HepG2 (cell line): ENCODE measurements around the gene PHF2. TPM values are rescaled to one million over a fixed set of nuclear protein-coding genes. Genes with fewer than 3 reads are reported as not detected.

Source experiments
- ELF4 ChIP-seq: sonication (generic); formaldehyde crosslinking; IDR thresholded peaks from 2 replicates; pipeline ENCODE4 v1.5.0; 2020; ENCODE audit warnings: missing genetic modification reagents, mild to moderate bottlenecking, moderate library complexity, borderline replicate concordance
- GATA4 ChIP-seq: sonication (generic); IDR thresholded peaks from 2 replicates; pipeline ENCODE4 v1.6.1; 2016; ENCODE audit warnings: antibody characterized with exemption, low read depth, borderline replicate concordance
- HNRNPL ChIP-seq: fragments of 200-400 bp; formaldehyde crosslinking; IDR thresholded peaks from 2 replicates; pipeline ENCODE4 v1.6.1; 2017; ENCODE audit warnings: mild to moderate bottlenecking, low read depth, low read length
- NONO ChIP-seq, 2 experiments: fragments of 450-650 bp in 1 of 2; sonication (generic) in 1 of 2; formaldehyde crosslinking in 1 of 2; IDR thresholded peaks in 1 of 2; conservative IDR thresholded peaks in 1 of 2; 2 replicates each; pipeline versions ENCODE4 v1.6.1 to v1.8.0; 2017 to 2022; ENCODE audit warnings: mild to moderate bottlenecking in 1 of 2, missing genetic modification reagents in 1 of 2, moderate library complexity in 1 of 2
- POLR2A ChIP-seq, 2 experiments: IDR thresholded peaks; 2 replicates each; pipeline ENCODE4 v1.6.1; 2011; ENCODE audit warnings: low read depth in 2 of 2, low read length in 2 of 2, mild to moderate bottlenecking in 1 of 2, moderate library complexity in 1 of 2; ENCODE audit not compliant: insufficient read depth in 1 of 2
- TEAD3 ChIP-seq: optimal IDR thresholded peaks from 2 replicates; pipeline ENCODE3; 2016; ENCODE audit warnings: borderline replicate concordance
- ZNF282 ChIP-seq: fragments of 450-650 bp; IDR thresholded peaks from 2 replicates; pipeline ENCODE4 v1.6.1; 2018; ENCODE audit not compliant: partially characterized antibody
- ZNF83 ChIP-seq: sonication (generic); formaldehyde crosslinking; IDR thresholded peaks from 2 replicates; pipeline ENCODE4 v1.4.0; 2020; ENCODE audit warnings: missing genetic modification reagents, mild to moderate bottlenecking, borderline replicate concordance
- polyA plus RNA-seq, 8 experiments: library from polyadenylated mRNA; depleted of rRNA in 3 of 8; stranded (reverse) in 7 of 8; unstranded in 1 of 8; fragments of >200 nt; fragmentation: Illumina TruSeq in 4 of 8; extraction: Trizol in 4 of 8; gene quantifications; 2 replicates each; pipeline versions ENCODE4 v1.2.1 to v1.2.3, GENCODE V29; 2011 to 2016; ENCODE audit warnings: low read depth in 4 of 8, missing spikeins in 1 of 8, mixed read lengths in 1 of 8; ENCODE audit not compliant: insufficient read depth in 1 of 8
- total RNA-seq, 5 experiments: library from RNA; depleted of rRNA; stranded (reverse); fragments of >200 nt; fragmentation: Illumina TruSeq; extraction: Trizol; gene quantifications; 2 replicates each; pipeline ENCODE4 v1.2.3, GENCODE V29; 2016; ENCODE audit warnings: low read depth in 1 of 5
- TF ChIP-seq, protein P1 (sequence below): sonication (generic); formaldehyde crosslinking; IDR thresholded peaks from 2 replicates; pipeline ENCODE4 v1.5.1; 2020; ENCODE audit warnings: mild to moderate bottlenecking, missing genetic modification reagents, moderate library complexity
- TF ChIP-seq, protein P2 (sequence below): sonication (generic); formaldehyde crosslinking; IDR thresholded peaks from 2 replicates; pipeline ENCODE4 v1.8.1; 2022; ENCODE audit warnings: mild to moderate bottlenecking, missing genetic modification reagents
- TF ChIP-seq, protein P3 (sequence below): sonication (generic); formaldehyde crosslinking; IDR thresholded peaks from 2 replicates; pipeline ENCODE4 v1.5.0; 2020; ENCODE audit warnings: mild to moderate bottlenecking, missing genetic modification reagents, moderate library complexity
- TF ChIP-seq, protein P4 (sequence below): sonication (generic); formaldehyde crosslinking; IDR thresholded peaks from 2 replicates; pipeline ENCODE4 v1.5.0; 2020; ENCODE audit warnings: mild to moderate bottlenecking, missing genetic modification reagents

The PHF2 gene
- total and polyA plus RNA-seq, 2 of the 13 experiments (the other 11 are each of a cell fraction or from before 2014, with no cell fraction given) = 6.6 to 9.1 TPM

DNA sequence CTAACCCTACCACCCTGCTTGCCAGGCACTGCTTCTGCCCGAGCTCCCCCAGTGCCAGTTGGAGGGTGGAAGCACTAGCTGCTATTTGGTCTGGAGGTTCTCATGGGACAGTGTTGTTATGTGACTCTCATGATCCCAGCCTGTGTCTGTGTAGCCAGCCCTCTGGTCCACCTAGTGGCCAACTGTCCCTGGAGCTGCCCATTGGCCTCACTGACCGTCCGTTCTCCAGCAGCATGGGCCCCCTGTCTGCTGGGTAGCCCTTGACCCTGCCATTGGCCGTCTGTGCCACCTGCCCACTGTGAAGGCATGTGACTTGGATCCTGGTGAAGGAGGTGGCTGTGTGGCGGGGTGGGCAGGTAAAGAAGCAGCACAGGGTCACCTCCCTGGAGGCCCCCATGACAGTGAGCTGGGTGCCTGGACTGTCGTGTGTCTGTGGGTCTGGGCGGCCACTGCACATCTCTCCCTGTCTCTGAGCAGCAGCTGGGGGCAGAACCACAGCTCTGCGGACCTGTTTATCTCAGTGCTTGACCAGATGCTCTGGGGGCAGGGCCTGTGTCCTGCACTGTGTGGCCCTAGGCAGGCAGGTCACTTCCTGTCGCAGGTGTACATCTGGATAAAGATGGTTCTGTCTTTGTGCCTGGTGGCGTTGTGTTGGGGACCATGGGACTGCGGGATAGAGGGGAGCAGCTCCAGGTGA lies 11.4 kb downstream of the PHF2 start (continued):
- TF ChIP-seq, protein P1, sequence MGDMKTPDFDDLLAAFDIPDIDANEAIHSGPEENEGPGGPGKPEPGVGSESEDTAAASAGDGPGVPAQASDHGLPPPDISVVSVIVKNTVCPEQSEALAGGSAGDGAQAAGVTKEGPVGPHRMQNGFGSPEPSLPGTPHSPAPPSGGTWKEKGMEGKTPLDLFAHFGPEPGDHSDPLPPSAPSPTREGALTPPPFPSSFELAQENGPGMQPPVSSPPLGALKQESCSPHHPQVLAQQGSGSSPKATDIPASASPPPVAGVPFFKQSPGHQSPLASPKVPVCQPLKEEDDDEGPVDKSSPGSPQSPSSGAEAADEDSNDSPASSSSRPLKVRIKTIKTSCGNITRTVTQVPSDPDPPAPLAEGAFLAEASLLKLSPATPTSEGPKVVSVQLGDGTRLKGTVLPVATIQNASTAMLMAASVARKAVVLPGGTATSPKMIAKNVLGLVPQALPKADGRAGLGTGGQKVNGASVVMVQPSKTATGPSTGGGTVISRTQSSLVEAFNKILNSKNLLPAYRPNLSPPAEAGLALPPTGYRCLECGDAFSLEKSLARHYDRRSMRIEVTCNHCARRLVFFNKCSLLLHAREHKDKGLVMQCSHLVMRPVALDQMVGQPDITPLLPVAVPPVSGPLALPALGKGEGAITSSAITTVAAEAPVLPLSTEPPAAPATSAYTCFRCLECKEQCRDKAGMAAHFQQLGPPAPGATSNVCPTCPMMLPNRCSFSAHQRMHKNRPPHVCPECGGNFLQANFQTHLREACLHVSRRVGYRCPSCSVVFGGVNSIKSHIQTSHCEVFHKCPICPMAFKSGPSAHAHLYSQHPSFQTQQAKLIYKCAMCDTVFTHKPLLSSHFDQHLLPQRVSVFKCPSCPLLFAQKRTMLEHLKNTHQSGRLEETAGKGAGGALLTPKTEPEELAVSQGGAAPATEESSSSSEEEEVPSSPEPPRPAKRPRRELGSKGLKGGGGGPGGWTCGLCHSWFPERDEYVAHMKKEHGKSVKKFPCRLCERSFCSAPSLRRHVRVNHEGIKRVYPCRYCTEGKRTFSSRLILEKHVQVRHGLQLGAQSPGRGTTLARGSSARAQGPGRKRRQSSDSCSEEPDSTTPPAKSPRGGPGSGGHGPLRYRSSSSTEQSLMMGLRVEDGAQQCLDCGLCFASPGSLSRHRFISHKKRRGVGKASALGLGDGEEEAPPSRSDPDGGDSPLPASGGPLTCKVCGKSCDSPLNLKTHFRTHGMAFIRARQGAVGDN (CRISPR knock-in tag) = peak; percentile 37
- TF ChIP-seq, protein P2, sequence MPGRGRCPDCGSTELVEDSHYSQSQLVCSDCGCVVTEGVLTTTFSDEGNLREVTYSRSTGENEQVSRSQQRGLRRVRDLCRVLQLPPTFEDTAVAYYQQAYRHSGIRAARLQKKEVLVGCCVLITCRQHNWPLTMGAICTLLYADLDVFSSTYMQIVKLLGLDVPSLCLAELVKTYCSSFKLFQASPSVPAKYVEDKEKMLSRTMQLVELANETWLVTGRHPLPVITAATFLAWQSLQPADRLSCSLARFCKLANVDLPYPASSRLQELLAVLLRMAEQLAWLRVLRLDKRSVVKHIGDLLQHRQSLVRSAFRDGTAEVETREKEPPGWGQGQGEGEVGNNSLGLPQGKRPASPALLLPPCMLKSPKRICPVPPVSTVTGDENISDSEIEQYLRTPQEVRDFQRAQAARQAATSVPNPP = no peak
- no peak for TF ChIP-seq ZNF83 (CRISPR knock-in tag)
- TF ChIP-seq, protein P3, sequence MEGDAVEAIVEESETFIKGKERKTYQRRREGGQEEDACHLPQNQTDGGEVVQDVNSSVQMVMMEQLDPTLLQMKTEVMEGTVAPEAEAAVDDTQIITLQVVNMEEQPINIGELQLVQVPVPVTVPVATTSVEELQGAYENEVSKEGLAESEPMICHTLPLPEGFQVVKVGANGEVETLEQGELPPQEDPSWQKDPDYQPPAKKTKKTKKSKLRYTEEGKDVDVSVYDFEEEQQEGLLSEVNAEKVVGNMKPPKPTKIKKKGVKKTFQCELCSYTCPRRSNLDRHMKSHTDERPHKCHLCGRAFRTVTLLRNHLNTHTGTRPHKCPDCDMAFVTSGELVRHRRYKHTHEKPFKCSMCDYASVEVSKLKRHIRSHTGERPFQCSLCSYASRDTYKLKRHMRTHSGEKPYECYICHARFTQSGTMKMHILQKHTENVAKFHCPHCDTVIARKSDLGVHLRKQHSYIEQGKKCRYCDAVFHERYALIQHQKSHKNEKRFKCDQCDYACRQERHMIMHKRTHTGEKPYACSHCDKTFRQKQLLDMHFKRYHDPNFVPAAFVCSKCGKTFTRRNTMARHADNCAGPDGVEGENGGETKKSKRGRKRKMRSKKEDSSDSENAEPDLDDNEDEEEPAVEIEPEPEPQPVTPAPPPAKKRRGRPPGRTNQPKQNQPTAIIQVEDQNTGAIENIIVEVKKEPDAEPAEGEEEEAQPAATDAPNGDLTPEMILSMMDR (CRISPR knock-in tag) = peak; percentile 54
- TF ChIP-seq GATA4 = no peak
- TF ChIP-seq ZNF282 = no peak
- no peak for TF ChIP-seq POLR2A (IDR thresholded peaks at IDR 0.05; ENCODE audit: insufficient read depth in 1 of 2, low read depth in 2 of 2, low read length in 2 of 2)
- TF ChIP-seq NONO (IDR thresholded peaks at IDR 0.05) = no peak
- TF ChIP-seq NONO (CRISPR knock-in tag; conservative IDR thresholded peaks at IDR 0.05) = no peak
- TF ChIP-seq, protein P4, sequence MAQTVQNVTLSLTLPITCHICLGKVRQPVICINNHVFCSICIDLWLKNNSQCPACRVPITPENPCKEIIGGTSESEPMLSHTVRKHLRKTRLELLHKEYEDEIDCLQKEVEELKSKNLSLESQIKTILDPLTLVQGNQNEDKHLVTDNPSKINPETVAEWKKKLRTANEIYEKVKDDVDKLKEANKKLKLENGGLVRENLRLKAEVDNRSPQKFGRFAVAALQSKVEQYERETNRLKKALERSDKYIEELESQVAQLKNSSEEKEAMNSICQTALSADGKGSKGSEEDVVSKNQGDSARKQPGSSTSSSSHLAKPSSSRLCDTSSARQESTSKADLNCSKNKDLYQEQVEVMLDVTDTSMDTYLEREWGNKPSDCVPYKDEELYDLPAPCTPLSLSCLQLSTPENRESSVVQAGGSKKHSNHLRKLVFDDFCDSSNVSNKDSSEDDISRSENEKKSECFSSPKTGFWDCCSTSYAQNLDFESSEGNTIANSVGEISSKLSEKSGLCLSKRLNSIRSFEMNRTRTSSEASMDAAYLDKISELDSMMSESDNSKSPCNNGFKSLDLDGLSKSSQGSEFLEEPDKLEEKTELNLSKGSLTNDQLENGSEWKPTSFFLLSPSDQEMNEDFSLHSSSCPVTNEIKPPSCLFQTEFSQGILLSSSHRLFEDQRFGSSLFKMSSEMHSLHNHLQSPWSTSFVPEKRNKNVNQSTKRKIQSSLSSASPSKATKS = no peak
- 0 out of 2 replicates have a peak, but pooled peaks have one; percentile 22 for TF ChIP-seq HNRNPL
- peak; percentile 20 for TF ChIP-seq TEAD3 (CRISPR knock-in tag)
- TF ChIP-seq ELF4 (CRISPR knock-in tag) = no peak
